Colon (tissue), 2 donors: Measurements from ENCODE around the gene TMPRSS11A.

ENCODE experiments used
- FAIRE-seq: peaks from 2 replicates; lab custom pipeline; 2012; peaks lifted over from hg19 to GRCh38; lab: Jason Lieb, UNC
- donor health status: control.
- donor health status: control.

TMPRSS11A gene

DNA sequence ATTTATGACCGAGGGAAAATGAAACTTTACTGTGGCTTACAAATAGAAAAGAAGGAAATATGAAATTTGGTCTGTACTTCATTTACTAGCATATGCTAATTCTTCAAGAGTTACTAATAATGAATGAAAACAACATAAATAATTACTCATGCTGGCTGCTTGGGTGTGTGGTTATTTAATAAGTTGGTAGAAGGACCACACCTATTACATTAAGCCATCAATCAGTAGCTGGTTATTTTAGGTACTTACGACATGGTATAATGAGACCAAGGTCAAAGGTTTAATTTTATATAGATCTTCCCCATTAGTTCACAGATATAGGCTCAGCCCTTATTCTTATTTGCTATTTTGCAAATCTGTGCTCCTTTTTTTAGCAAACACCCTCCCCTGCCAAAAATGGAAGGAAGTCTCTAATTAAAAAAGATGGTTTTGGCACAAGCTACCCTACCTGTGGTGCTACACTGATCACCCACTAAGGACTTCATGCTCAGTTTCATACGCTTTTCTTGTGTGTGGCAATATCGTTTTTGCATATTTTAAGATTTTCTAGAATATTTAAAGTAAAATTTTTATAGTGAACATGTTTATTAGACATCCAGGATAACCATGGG lies 93.6 kb downstream of the TMPRSS11A start:
- no peak for FAIRE-seq

DNA sequence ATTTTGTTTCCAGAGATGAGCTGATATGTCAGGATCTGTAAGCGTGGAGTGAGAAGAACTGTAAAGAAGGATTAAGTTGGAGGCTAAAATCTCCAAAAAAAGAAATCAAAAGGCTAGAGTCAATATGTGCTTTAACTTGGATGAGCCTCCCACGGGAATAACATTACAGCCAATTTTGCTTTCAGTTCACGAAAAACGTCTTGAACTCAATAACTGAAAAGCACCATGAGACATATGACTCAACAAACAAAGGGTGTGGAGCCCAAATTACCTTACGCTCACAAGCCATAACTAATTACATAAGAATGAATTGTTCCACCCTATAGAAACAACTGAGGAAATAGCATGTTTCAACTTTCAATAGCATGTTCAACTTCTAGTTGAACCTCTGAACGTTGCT lies 101.8 kb downstream of the TMPRSS11A start:
- FAIRE-seq: no peak
